Keratinocyte (primary cell): ENCODE data around the gene NEU4. TPM values are rescaled to one million over a fixed set of nuclear protein-coding genes. Genes with fewer than 3 reads are reported as not detected.
"Not testable (repeated sequence)": the region's sequence is repeated elsewhere in the genome, so short reads cannot be mapped to it uniquely, and the experiment has no call there.

Source experiments
- DNase-seq: peaks from one replicate; pipeline ENCODE4 v3.0.0-alpha.2; 2011; ENCODE audit warnings: low read depth, missing footprints, low spot score
- FAIRE-seq: peaks from 2 replicates; lab custom pipeline; 2011; peaks lifted over from hg19 to GRCh38; lab: Jason Lieb, UNC
- H2AFZ ChIP-seq: 2 replicates; pipeline ENCODE4 v1.6.0; 2012; ENCODE audit warnings: low read length, control low read depth, inconsistent platforms; ENCODE audit not compliant: control insufficient read depth
- H3K27ac ChIP-seq: 2 replicates; pipeline ENCODE4 v1.5.1; 2011; ENCODE audit warnings: low read length; ENCODE audit not compliant: control insufficient read depth, insufficient read depth
- H3K27me3 ChIP-seq: 3 replicates; pipeline ENCODE4 v1.6.0; 2011; ENCODE audit warnings: low read length; ENCODE audit not compliant: control insufficient read depth, insufficient read depth; ENCODE audit errors: extremely low read depth
- H3K36me3 ChIP-seq, 2 experiments: 2 replicates in 1 of 2; 3 replicates in 1 of 2; pipeline ENCODE4 v1.5.1; 2011; ENCODE audit warnings: low read length in 2 of 2, mild to moderate bottlenecking in 1 of 2; ENCODE audit not compliant: control insufficient read depth in 2 of 2, insufficient read depth in 2 of 2; ENCODE audit errors: extremely low read depth in 1 of 2
- H3K4me1 ChIP-seq: 3 replicates; pipeline ENCODE4 v1.5.1; 2011; ENCODE audit warnings: low read length; ENCODE audit not compliant: control insufficient read depth, insufficient read depth; ENCODE audit errors: extremely low read depth
- H3K4me2 ChIP-seq: 3 replicates; pipeline ENCODE4 v1.6.0; 2011; ENCODE audit warnings: low read depth, low read length; ENCODE audit not compliant: control insufficient read depth, insufficient read depth; ENCODE audit errors: extremely low read depth
- H3K4me3 ChIP-seq, 3 experiments: fragments of 200-600 bp in 1 of 3; sonication (generic) in 1 of 3; 2 replicates in 2 of 3; 3 replicates in 1 of 3; pipeline ENCODE4 v1.5.1; 2011 to 2016; ENCODE audit warnings: low read length in 3 of 3, mild to moderate bottlenecking in 3 of 3, control low read depth in 2 of 3, inconsistent platforms in 1 of 3, low read depth in 1 of 3, mixed read lengths in 1 of 3, mixed run types in 1 of 3, moderate library complexity in 1 of 3; ENCODE audit not compliant: control insufficient read depth in 2 of 3, insufficient read depth in 2 of 3; ENCODE audit errors: extremely low read depth in 1 of 3
- H3K79me2 ChIP-seq: 2 replicates; pipeline ENCODE4 v1.6.0; 2012; ENCODE audit warnings: low read length; ENCODE audit not compliant: control insufficient read depth, insufficient read depth
- H3K9ac ChIP-seq: 3 replicates; pipeline ENCODE4 v1.6.0; 2011; ENCODE audit warnings: low read length; ENCODE audit not compliant: control insufficient read depth, insufficient read depth; ENCODE audit errors: extremely low read depth
- H3K9me1 ChIP-seq: 3 replicates; pipeline ENCODE4 v1.6.0; 2011; ENCODE audit warnings: low read length; ENCODE audit not compliant: control insufficient read depth, insufficient read depth; ENCODE audit errors: extremely low read depth
- H3K9me3 ChIP-seq: 2 replicates; pipeline ENCODE4 v1.5.1; 2012; ENCODE audit warnings: low read depth, low read length; ENCODE audit not compliant: control insufficient read depth
- H4K20me1 ChIP-seq: 3 replicates; pipeline ENCODE4 v1.6.0; 2011; ENCODE audit warnings: low read length; ENCODE audit not compliant: control insufficient read depth, insufficient read depth; ENCODE audit errors: extremely low read depth
- EZH2 ChIP-seq: IDR thresholded peaks from one replicate; pipeline ENCODE4 v1.6.1; 2012; ENCODE audit warnings: inconsistent platforms, mild to moderate bottlenecking, low read length, moderate library complexity
- dilution Hi-C: fragments of 300-500 bp; cut with MboI; formaldehyde crosslinking; loops from one replicate; pipeline ENCODE4 v1.7.0; 2020; ENCODE audit warnings: low sequenced_read_pairs; ENCODE audit not compliant: extremely low pct_ligation_motif_present
- polyA plus RNA-seq, 5 experiments: library from polyadenylated mRNA; depleted of rRNA in 3 of 5; stranded (reverse) in 3 of 5; stranded (forward) in 1 of 5; unstranded in 1 of 5; fragments of >200 nt; gene quantifications; 1 replicate in 1 of 5; 2 replicates in 3 of 5; 3 replicates in 1 of 5; pipeline versions ENCODE4 v1.2.1 to v1.2.3, GENCODE V29; 2011 to 2012; ENCODE audit warnings: missing spikeins in 2 of 5, low read depth in 1 of 5, low replicate concordance in 1 of 5
- TF ChIP-seq, protein P1 (sequence below), 3 experiments: IDR thresholded peaks in 1 of 3; conservative IDR thresholded peaks in 1 of 3; optimal IDR thresholded peaks in 1 of 3; 2 replicates in 2 of 3; 3 replicates in 1 of 3; pipeline versions ENCODE3 to v1.5.1; 2011; ENCODE audit warnings: low read length in 3 of 3, mild to moderate bottlenecking in 3 of 3, moderate library complexity in 2 of 3, control low read depth in 1 of 3, inconsistent platforms in 1 of 3; ENCODE audit not compliant: insufficient read depth in 2 of 3; ENCODE audit errors: extremely low read depth in 1 of 3

Gene NEU4
- polyA plus RNA-seq, 1 donor (not counting 4 experiments of a cell fraction or from before 2014, with no cell fraction given): not detected

DNA sequence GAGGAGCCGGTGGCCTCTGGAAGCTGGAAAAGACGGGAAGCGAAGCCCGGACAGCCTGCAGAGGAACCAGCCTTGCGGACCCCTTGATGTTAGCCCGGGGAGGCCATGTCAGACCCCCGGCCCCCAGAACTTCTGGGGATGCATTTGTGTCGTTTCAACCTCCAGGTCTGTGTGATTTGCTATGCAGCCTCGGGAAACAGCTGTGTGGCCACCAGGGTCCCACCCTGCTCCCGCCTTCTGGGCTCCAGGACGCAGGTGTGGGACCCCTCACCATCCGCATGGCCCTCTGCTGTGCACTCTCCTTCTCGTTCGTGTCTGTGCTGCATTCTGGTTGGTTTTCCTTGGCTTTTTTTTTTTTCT lies 13.3 kb downstream of the NEU4 start:
- Histone ChIP-seq H3K4me2 (no peak overlapping the region), H3K9me3 (peaks cover 4% of the 10 kb centered on the region), H2AFZ (no peak overlapping the region), H3K27ac (no peak overlapping the region), H3K79me2 (no peaks in the 10 kb centered on the region), H3K9ac (no peak overlapping the region), H3K9me1 (no peaks in the 10 kb centered on the region), H3K4me3 (no peak overlapping the region), H3K36me3 (no peaks in the 10 kb centered on the region), H3K4me1 (no peaks in the 10 kb centered on the region), H4K20me1 (no peaks in the 10 kb centered on the region), H3K27me3 (peaks cover 5% of the 10 kb centered on the region)
- dilution Hi-C loops: no loop called here
- FAIRE-seq (no peak), DNase-seq (no peak)
- TF ChIP-seq EZH2: no peak

DNA sequence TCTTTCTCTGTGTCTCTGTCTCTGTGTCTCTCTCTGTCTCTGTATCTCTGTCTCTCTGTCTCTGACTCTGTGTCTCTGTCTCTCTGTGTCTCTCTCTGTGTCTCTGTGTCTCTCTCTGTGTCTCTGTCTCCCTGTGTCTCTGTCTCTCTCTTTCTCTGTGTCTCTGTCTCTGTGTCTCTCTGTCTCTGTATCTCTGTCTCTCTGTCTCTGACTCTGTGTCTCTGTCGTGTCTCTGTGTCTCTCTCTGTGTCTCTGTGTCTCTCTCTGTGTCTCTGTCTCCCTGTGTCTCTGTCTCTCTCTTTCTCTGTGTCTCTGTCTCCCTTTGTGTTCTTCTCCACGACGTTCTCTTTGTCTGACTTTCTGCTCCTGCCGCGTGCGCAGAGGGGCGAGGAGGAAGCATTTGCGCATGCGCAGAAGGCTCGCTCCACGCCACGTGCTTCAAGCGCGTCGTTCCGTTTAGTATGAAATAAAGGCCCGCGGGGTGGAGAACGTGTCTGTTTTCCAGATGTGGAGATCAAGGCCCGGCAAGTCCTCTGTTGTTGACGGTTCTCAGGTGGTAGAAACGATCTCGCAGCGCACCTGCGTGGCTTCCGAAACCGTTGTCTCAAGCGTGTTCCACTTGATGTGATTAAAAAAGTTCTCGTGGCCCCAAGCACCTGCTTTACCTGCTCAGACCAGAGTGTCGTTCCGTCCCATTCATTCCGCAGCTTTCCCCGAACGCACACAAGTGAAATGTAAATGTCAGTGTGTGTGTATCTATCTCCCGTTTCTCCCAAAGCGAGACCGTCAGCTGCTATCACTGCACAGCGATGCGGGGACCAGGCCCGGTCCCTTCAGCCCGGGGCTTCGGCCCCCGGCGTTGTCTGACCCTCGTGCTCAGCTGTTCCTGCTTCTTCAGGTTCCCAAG lies 14.8 kb downstream of the NEU4 start:
- H3K79me2 ChIP-seq, H3K9me3 ChIP-seq, DNase-seq, H3K27ac ChIP-seq, H3K4me2 ChIP-seq, H3K4me3 ChIP-seq, H3K9ac ChIP-seq, H3K36me3 ChIP-seq, dilution Hi-C loops, H2AFZ ChIP-seq, H4K20me1 ChIP-seq, H3K27me3 ChIP-seq, H3K9me1 ChIP-seq, FAIRE-seq, H3K4me1 ChIP-seq: not testable (repeated sequence)

DNA sequence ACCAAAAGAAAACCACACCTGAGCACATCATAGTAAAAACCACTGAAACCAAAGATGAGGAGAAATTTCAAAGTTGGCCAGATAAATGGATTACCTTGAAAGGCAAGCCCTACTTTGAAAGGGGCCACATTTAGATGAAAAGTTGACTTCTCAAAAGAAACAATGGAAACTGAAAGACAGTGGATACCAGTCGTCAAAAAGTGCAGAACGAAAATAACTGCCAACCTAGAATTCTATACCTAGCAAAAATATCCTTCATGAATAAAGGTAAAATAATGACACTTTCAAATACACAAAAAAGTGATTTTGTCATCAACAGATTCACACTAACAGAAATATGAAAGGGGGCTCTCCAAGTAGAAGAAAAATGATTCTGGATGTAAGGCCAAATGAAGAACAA lies 18.4 kb downstream of the NEU4 start:
- Histone ChIP-seq H2AFZ (no peak overlapping the region), H3K27ac (no peak overlapping the region), H3K4me2 (no peak overlapping the region), H3K9ac (no peak overlapping the region), H3K9me3 (peaks cover 4% of the 10 kb centered on the region), H3K9me1 (no peaks in the 10 kb centered on the region), H3K4me1 (no peaks in the 10 kb centered on the region), H3K4me3 (no peak overlapping the region), H3K27me3 (no peaks in the 10 kb centered on the region), H4K20me1 (no peaks in the 10 kb centered on the region), H3K36me3 (no peaks in the 10 kb centered on the region), H3K79me2 (no peaks in the 10 kb centered on the region)
- no peak for DNase-seq
- TF ChIP-seq EZH2: no peak
- TF ChIP-seq, protein P1, sequence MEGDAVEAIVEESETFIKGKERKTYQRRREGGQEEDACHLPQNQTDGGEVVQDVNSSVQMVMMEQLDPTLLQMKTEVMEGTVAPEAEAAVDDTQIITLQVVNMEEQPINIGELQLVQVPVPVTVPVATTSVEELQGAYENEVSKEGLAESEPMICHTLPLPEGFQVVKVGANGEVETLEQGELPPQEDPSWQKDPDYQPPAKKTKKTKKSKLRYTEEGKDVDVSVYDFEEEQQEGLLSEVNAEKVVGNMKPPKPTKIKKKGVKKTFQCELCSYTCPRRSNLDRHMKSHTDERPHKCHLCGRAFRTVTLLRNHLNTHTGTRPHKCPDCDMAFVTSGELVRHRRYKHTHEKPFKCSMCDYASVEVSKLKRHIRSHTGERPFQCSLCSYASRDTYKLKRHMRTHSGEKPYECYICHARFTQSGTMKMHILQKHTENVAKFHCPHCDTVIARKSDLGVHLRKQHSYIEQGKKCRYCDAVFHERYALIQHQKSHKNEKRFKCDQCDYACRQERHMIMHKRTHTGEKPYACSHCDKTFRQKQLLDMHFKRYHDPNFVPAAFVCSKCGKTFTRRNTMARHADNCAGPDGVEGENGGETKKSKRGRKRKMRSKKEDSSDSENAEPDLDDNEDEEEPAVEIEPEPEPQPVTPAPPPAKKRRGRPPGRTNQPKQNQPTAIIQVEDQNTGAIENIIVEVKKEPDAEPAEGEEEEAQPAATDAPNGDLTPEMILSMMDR (optimal IDR thresholded peaks at IDR 0.05 in 1 of 3, IDR thresholded peaks at IDR 0.05 in 1 of 3, conservative IDR thresholded peaks at IDR 0.05 in 1 of 3; ENCODE audit: extremely low read depth in 1 of 3, insufficient read depth in 2 of 3, low read length in 3 of 3): no peak
- dilution Hi-C loops: no loop called here
- no peak for FAIRE-seq
